Posterior vena cava (tissue), 2 donors: ENCODE data around the gene AP2A1. TPM values are rescaled to one million over a fixed set of nuclear protein-coding genes. Genes with fewer than 3 reads are reported as not detected.
"Not testable (repeated sequence)": the region's sequence is repeated elsewhere in the genome, so short reads cannot be mapped to it uniquely, and the experiment has no call there.

Source experiments
- DNase-seq: peaks from one replicate; pipeline ENCODE4 v3.0.0-alpha.2; 2020; ENCODE audit warnings: low spot score
- intact Hi-C, 2 donors: fragments of 100-400 bp; cut with DNase I; formaldehyde crosslinking; loops; one replicate each; pipeline versions ENCODE4 v1.14.1 to v1.14.2; 2022 to 2023
- long read RNA-seq, 2 donors: library from polyadenylated mRNA; unstranded; transcript quantifications; one replicate each; pipeline ENCODE4 v2.0.0, GENCODE V29; 2020 to 2021
- total RNA-seq, 2 donors: library from RNA; stranded (reverse); fragmentation: NEBNext Ultra II Directional; extraction: Animal tissue kit (Norgen Biotek cat#: 25700); gene quantifications; one replicate each; pipeline ENCODE4 v1.2.1, GENCODE V29; 2021
- donor health status: DM: yes; HTN: yes; CAD: no.
- donor health status: DM: yes; HTN: yes; CAD: no.

AP2A1 gene
- 10 to 100 TPM; 81.7 to 88.1 TPM for total RNA-seq
- long read RNA-seq, donor 1, transcript AP2A1-201 (23 exons, 3,388 nt) = major isoform, 11 of 49 reads
- long read RNA-seq, donor 1, partial matches to known transcripts = 33 of 49 reads
- long read RNA-seq, donor 1, other reads (novel, unspliced or antisense) = 4 of 49 reads
- long read RNA-seq, donor 2, transcript AP2A1-201 (23 exons, 3,388 nt) = major isoform, 12 of 65 reads
- long read RNA-seq, donor 2, partial matches to known transcripts = 48 of 65 reads
- long read RNA-seq, donor 2, other reads (novel, unspliced or antisense) = 4 of 65 reads

GRCh38 chr19:49766930-49767299 lies at the start of gene AP2A1:
TSS of gene AP2A1 (plus strand) at chr19:49767001. CDS start at chr19:49767134, 133 bp downstream.
- intact Hi-C loops = loop anchor here (5.0 kb wide), 2 partner anchors 35 to 40 kb away; no protein-coding TSS in a partner anchor
- no peak for DNase-seq

GRCh38 chr19:49718511-49718910 lies 48.3 kb upstream of the AP2A1 start:
- intact Hi-C loops = no loop called here
- no peak for DNase-seq

DNA sequence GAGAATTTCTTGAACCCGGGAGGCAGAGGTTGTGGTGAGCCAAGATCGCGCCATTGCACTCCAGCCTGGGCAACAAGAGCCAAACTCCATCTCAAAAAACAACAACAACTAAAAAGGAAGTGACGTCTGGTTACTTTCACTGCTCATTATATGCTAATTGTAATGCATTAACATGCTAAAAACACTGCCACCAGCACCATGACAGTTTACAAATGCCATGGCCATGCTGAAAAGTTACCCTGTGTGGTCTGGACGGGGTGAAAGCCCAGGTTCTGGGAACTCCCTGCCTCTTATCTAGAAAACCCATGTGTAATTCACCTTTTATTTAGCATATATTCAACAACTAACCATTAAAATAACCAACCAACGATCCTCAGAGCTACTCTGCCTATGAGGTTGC lies 47.8 kb upstream of the AP2A1 start:
- DNase-seq = no peak
- intact Hi-C loops = no loop called here

GRCh38 chr19:49719420-49719819 lies 47.4 kb upstream of the AP2A1 start:
- intact Hi-C loops, DNase-seq: not testable (repeated sequence)

GRCh38 chr19:49727217-49728030 lies 39.4 kb upstream of the AP2A1 start:
- intact Hi-C loops = no loop called here
- DNase-seq = peak; percentile 93

DNA sequence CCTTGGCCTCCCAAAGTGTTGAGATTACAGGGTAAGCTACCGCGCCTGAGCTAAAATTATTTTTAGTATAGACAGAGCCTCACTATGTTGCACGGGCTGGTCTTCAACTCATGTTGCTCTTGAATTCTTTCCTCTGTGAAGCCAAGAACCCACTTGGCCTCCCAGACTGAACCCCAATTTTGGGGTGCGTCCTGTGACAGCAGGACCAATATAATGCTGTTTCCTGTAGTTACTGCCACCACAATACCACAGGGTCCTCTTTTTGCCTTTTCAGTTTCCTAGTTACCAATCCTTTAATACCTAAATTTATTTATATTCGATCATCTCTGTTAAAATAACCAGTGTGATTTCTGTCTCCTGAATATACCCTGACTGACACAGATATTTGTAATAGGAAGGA lies 36.6 kb upstream of the AP2A1 start:
- intact Hi-C loops = no loop called here
- no peak for DNase-seq

GRCh38 chr19:49738268-49738667 lies 28.5 kb upstream of the AP2A1 start:
- intact Hi-C loops = no loop called here
- no peak for DNase-seq

DNA sequence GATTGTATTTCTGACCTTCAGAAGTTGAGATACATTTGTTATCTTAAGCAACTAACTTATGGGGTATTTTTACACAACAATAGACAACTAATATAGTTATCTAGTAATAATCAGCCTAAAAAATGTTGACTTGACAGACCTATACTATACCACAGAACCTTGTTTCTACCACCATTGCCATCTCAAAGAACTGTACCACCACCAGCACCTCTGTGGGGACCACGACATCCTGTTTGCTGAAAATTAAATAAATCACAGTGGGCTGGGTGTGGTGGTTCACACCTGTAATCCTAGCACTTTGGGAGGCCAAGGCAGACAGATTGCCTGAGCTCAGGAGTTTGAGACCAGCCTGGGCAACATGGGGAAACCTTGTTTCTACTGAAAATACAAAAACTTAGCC lies 27.7 kb upstream of the AP2A1 start:
- DNase-seq = no peak
- intact Hi-C loops = no loop called here

DNA sequence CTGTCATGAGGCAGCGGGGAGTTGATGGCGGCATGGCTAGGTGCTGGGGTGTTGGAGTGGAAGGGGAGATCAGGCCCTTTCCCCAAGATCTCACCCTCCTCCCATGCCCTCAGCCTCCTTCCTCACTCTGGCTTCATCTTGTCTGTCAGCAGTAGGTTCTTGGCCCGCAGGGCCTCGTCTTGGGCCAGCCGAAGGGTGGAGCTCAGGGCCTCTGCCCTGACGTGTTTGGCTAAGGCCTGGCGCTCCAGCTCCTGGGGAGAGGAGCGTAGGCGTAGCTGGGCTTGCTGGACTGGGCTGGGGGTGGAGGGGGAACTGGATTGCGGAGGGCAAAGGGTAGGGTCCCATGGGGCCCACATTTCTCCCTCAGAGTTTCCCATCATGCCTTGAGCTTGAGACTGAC lies 26.9 kb upstream of the AP2A1 start:
- no peak for DNase-seq

DNA sequence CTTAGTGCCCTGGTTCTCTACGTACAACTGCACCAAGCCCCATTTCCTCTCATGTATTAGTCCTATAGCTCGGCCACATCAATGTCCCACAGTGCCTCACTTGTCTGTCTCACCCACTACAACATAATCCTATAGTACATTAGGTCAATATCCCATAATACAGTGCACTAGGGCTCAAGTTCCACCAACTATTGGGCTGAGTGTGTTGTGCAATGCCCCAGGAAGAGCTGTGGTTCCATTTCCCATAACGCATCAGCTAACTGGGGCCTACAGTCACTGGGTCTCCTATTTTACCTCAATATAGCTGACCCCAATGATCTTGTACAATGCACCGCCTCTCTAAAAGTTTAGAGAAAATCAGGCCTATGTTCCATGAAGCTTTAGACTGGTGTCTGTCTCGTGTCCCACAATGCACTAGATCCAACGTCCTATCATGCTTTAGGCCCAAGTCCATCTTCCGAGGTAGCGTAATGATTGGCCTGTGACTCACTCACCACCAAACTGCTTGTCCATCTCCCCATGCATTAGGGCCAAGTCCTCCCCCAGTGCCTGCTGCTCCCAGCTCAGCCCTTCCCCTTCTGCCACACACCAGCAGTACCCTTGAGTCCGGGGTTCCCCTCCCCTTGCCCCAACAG lies 25.5 kb upstream of the AP2A1 start:
- intact Hi-C loops = no loop called here
- DNase-seq = no peak

More for the DNA sequence above, 26.9 kb upstream of the AP2A1 start:
- intact Hi-C loops = no loop called here

GRCh38 chr19:49744946-49745381 lies 21.8 kb upstream of the AP2A1 start:
- intact Hi-C loops = no loop called here
- DNase-seq = no peak

DNA sequence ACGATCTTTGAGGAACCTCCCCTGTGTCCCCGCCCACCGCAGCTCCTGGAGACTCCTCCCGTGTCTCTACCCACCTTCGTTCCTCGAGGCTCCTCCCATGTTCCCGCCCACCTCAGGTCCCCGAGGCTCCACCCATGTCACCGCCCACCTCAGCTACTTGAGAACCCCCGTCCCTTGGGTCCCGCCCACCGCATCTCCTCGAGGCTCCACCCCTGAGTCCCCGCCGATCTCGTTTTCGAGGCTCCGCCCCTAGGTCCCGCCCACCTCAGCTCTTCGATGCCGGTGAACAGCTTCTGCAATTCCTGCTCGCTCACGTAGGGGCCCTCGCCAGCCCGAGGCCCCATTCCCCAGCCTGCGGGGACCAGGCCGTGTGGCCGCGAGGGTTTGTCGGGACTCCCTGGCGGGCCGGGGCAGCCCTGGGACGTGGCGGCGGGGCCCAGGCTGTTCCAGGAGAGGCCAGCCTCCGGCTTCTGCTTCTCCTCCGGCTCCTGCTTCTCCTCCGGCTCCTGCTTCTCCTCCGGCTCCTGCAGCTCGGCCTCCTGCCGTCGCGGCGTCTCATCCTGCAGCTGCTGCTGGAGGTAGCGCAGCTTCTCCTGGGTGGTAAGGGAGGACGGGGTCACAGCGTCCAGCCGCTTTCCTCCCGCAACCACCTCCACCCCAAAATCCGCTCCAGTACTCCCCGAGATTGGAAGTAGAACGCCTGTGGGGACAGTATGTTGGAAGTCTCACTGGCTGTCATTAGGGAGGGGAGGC lies 20.4 kb upstream of the AP2A1 start:
- DNase-seq = peak; percentile 89
- intact Hi-C loops = no loop called here

- intact Hi-C loops = no loop called here
- no peak for DNase-seq
Observed at GRCh38 chr19:49749055-49749716, 17.6 kb upstream of the AP2A1 start.

- intact Hi-C loops = no loop called here
- no peak for DNase-seq
Observed at GRCh38 chr19:49749771-49750170, 17.0 kb upstream of the AP2A1 start.

DNA sequence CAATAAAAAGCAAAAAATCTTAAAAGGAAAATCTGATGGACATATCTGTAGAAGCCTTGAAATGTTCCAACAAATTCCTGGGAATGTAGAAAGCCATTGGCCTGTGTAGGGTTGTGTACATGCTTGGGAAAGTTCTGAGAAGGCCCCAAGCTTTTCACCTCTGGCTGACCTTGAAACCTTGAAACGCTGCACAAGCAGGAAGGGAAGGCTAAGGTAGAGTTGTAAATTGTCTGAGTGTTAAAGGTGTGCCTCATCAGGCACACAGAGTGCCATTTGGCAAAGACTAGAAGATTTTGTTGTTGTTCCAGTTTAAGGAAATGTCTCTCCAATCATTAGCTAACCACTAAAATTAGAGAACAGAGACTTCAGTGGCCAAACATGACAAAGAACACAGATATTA lies 14.1 kb upstream of the AP2A1 start:
- intact Hi-C loops = no loop called here
- no peak for DNase-seq

DNA sequence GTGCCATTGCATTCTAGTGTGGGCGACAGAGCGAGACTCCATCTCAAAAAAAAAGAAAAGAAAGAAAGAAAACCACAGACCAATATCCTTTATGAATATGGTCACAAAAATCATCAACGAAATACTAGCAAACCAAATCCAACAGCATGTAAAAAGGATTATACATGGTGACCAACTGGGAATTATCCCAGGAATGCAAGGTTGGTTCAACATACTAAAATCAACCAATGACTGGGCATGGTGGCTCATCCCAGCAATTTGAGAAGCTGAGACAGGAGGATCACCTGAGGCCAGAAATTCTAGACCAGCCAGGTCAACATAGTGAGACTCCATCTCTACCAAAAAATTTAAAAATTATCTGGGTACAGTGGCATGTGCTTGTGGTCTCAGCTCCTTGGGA lies 10.8 kb upstream of the AP2A1 start:
- intact Hi-C loops = no loop called here
- DNase-seq = no peak

DNA sequence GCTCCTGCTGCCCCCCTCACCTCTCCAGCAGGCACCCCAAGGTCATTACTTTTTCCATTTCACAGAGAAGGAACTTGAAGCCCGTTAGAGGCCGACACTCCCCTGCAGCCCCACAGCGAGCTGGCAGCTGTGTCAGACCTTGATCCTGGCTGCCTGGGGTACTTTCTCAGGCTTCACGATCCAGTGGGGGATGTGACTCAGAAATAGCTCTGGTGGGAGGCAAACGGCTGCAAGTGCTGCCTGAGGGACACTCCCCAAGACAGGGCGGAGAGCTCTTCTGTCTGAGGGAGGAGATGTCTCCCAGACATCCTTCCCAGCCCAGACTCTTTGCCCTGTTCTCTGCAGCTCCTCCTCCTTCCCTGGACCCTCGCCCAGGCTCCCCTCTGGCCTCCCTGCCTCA lies 8.5 kb upstream of the AP2A1 start:
- intact Hi-C loops = no loop called here
- DNase-seq = no peak

GRCh38 chr19:49761249-49761624 lies 5.6 kb upstream of the AP2A1 start:
- intact Hi-C loops = no loop called here
- no peak for DNase-seq

GRCh38 chr19:49761625-49762311 lies 5.0 kb upstream of the AP2A1 start:
- intact Hi-C loops = no loop called here
- peak; percentile 83 for DNase-seq
